NCI-H2107 treated with DMSO at 0.1 percent for 48 hours (cell line): ENCODE data around the gene ARHGAP18.
"Not testable (repeated sequence)": the region's sequence is repeated elsewhere in the genome, so short reads cannot be mapped to it uniquely, and the experiment has no call there.

ENCODE experiments used
- DNase-seq: peaks from one replicate; lab custom pipeline; 2025; ENCODE audit not compliant: unreplicated experiment; lab: John Stamatoyannopoulos, UW

ARHGAP18 gene

GRCh38 chr6:129597023-129597713, 112.8 kb downstream of the ARHGAP18 start:
- no peak for DNase-seq

GRCh38 chr6:129596522-129596921, 113.5 kb downstream of the ARHGAP18 start:
- no peak for DNase-seq

- DNase-seq: no peak
Observed at GRCh38 chr6:129593233-129593564, 116.8 kb downstream of the ARHGAP18 start.

- DNase-seq: no peak
Observed at GRCh38 chr6:129592516-129593232, 117.3 kb downstream of the ARHGAP18 start.

- no peak for DNase-seq
Observed at GRCh38 chr6:129590408-129591022, 119.5 kb downstream of the ARHGAP18 start.

- no peak for DNase-seq
Observed at GRCh38 chr6:129586815-129587214, 123.2 kb downstream of the ARHGAP18 start.

GRCh38 chr6:129583866-129584265, 126.1 kb downstream of the ARHGAP18 start:
- DNase-seq: no peak

GRCh38 chr6:129578315-129578714, 131.7 kb downstream of the ARHGAP18 start:
- DNase-seq: no peak

GRCh38 chr6:129577691-129578090, 132.3 kb downstream of the ARHGAP18 start:
- DNase-seq: no peak

- no peak for DNase-seq
Observed at GRCh38 chr6:129576456-129576855, 133.5 kb downstream of the ARHGAP18 start.

GRCh38 chr6:129575378-129576118, 134.4 kb downstream of the ARHGAP18 start:
- DNase-seq: peak; percentile 49

GRCh38 chr6:129574605-129575004, 135.4 kb downstream of the ARHGAP18 start:
- not testable (repeated sequence) for DNase-seq

- not testable (repeated sequence) for DNase-seq
Observed at GRCh38 chr6:129570929-129571328, 139.0 kb downstream of the ARHGAP18 start.

- no peak for DNase-seq
Observed at GRCh38 chr6:129568015-129568414, 142.0 kb downstream of the ARHGAP18 start.

GRCh38 chr6:129567374-129567773, 142.6 kb downstream of the ARHGAP18 start:
- peak; percentile 6 for DNase-seq

- no peak for DNase-seq
Observed at GRCh38 chr6:129565811-129566210, 144.2 kb downstream of the ARHGAP18 start.

- DNase-seq: no peak
Observed at GRCh38 chr6:129565366-129565765, 144.6 kb downstream of the ARHGAP18 start.

- DNase-seq: no peak
Observed at GRCh38 chr6:129558248-129558647, 151.7 kb downstream of the ARHGAP18 start.

- DNase-seq: no peak
Observed at GRCh38 chr6:129555206-129555832, 154.7 kb downstream of the ARHGAP18 start.

- no peak for DNase-seq
Observed at GRCh38 chr6:129552413-129552812, 157.6 kb downstream of the ARHGAP18 start.

GRCh38 chr6:129551486-129551885, 158.5 kb downstream of the ARHGAP18 start:
- no peak for DNase-seq
